HG02763 (cell line): ENCODE results near the gene CAPZA1.

Experiments
- ATAC-seq: cut with Tn5 transposase; IDR thresholded peaks from one replicate; pipeline ENCODE4 v1.9.1; 2021; ENCODE audit warnings: mild to moderate bottlenecking, moderate library complexity; ENCODE audit not compliant: unreplicated experiment

CAPZA1 gene

DNA sequence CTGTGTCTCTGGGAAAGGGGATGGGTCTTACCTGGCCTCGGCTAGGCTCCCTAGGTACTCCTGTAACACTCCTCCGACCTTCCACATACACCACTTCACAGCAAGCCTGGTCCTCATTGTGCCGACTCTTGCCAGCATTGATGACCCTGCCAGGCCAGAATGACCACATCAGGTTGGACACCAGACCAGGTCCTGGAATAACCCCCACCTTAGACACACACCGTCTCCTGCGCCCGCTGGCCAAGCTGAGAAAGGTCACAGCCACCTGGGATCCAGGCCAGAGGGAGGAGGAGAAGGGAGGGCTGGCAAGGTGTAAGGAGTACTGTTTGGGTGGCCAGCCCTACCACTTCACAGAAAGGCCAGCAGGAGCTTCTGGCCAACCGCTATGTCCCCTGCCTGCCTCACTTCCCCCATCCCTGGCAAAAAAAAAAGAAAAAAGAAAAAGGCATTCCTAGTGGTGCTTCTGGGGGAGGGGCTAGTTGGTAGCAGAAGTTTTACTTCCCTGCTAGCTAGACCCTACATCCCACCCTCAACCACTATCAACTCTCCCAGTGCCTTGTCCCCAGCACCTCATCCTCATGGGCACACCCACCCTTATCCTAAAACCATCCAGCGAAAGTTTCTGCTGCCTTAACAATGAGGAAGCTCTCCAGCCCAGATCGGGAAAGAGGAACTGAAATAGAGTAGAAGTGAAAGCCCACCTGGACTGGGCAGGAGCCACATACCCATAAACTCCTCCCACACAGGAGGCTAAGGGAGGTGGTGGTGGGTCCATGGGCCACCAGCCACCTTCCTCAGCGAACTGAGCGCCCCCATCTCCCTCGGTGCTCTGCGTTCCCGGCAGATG is 94.1 kb downstream of the CAPZA1 start:
- ATAC-seq, result no peak

- ATAC-seq, result peak; percentile 17
Observed at GRCh38 chr1:112714313-112715263, 95.0 kb downstream of the CAPZA1 start.

DNA sequence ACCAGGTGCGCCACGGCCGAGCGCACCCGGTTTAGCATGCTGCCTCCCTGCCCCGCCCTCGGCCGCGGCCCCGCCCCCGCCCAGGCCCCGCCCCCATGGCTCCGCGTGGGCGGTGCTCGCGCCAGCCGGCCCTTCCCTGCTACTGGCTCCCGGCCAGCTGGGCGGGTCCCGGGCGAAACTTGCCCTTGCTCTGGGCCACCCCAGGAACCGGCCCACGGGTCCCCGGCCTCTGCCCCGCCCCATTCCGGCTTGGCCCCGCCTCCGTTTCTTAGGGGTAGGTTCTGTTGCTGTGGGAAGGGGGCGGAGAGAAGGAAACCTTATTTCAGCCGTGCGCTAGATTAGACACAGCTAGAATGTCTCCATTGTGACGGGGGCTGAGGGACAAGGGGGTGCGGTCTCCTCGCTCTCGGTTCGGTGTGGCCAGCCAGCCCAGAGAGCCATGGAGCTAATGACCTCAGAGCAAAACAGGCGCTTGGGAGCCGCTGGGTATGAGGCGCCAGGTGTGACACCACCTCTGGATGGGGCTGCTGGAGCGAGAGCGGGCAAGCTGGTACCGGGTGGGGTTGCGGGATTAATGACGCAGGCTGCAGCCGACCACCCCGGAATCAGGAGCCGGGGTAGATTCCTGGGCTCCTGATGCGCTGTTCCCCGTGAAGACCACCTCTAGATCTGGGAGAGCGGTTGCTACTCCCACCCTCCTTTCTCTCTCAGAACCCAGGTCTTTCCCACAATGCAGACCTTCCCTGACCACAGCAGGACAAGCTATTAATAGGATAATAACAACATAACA is 95.8 kb downstream of the CAPZA1 start, which contains the start of gene PPM1J:
TSS of gene PPM1J (minus strand) at position 69 of the 790 bp plus-strand sequence. CDS start at position 38, 31 bp downstream.
- peak; percentile 77 for ATAC-seq

GRCh38 chr1:112716133-112716720 is 96.6 kb downstream of the CAPZA1 start:
- ATAC-seq, result no peak

DNA sequence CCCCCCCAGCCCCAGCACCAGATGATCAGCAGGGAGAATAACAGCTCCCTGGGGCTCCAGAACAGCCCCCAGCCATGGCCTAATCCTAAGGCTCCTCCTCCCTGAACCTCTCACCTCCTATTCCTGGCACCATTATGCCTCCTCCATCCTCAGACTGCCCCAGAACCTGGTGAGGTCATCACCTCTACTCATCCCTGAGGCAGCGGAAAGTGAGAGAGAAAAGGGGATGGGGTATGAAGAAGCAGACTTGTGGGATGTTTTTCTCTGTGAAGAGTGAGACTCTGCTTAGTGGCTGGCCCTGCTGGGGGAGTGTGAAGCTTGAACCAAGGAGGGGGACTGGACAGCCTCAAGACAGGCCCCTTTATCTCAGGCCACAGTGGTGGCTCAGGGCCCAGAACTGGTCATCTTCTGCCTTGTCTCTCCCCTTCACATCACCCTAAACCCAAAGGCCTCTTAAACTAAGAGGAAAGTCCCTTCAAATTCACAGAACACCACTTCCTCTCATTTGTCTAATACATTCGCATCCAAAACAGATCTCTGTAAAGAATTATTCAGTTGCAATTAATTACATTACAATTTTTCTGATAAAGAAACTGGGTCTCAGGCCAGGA is 97.7 kb downstream of the CAPZA1 start:
- ATAC-seq, result no peak

DNA sequence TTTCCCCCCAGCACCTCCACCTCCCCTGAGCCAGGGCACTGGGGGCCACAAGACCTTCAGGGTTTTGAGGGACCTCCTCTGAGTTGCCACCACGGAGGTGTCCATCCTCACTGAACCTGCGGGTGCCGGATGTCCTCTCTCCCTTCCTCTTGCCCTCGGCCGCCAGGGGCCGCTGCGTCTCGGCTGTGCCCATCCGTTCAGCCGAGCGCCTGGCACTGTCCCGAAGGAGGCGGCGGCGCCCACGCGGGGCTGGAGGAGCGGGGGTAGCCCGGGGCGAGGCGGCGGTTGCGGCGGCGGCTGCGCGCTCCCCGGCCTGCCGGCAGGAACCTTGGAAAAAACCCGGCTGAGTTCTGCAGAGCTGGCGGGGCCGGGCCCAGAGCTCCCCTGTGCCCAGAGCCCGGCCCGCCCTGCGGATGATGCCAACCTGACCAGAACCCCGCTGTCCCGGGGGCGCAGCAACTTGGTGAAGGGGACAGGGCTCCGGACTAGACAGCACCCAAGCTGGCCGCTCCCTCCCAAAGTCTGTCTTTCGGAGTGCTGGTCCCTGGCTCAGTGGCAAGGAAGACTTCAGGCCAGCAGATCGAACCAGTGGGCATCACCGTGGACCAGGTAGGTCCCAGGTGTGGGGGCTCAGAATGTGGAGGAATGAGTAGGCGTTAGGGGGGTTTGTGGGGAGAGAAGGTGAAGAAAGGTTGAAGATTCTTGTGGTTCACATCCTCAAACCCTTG is 99.2 kb downstream of the CAPZA1 start:
- no peak for ATAC-seq

- ATAC-seq, result no peak
Observed at GRCh38 chr1:112719706-112720105, 100.1 kb downstream of the CAPZA1 start.

DNA sequence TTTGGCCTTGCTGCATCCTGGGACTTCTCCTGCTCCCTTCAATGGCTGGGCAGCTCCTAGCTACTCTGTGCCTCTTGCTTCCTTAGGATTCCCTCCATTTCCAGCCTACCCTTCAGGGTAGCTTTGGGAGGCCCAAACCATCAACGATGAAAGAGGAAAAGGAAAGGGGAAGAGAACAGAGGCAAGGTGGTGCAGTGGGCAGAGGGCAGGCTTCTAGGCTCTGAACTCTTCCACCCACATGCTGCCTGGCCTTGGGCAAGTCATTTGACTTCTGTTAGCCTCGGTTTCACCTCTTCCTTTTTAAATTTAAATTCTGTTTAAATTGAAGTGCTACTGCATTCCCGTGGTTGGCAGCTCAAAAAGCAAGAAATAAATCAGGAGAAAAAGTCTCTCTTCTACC is 101.2 kb downstream of the CAPZA1 start:
- ATAC-seq, result no peak
